ENCODE measurements around the gene TRMO. TPM values are rescaled to one million over a fixed set of nuclear protein-coding genes. Genes with fewer than 3 reads are reported as not detected.

The TRMO gene
- total RNA-seq, 1 donor from 2014 or later, result 9.5 TPM

- Mint-ChIP-seq H3K4me1 (ENCODE audit: low read depth) (no peaks in the 10 kb centered on the region), H3K36me3 (ENCODE audit: low read depth) (peaks cover 1% of the 10 kb centered on the region), H3K27ac (ENCODE audit: unreplicated experiment) (no peak overlapping the region), H3K27me3 (ENCODE audit: low read depth) (peaks cover 56% of the 10 kb centered on the region), H3K9me3 (ENCODE audit: low read depth) (no peaks in the 10 kb centered on the region), H3K4me3 (ENCODE audit: unreplicated experiment) (no peak overlapping the region)
- TF ChIP-seq, protein P1, sequence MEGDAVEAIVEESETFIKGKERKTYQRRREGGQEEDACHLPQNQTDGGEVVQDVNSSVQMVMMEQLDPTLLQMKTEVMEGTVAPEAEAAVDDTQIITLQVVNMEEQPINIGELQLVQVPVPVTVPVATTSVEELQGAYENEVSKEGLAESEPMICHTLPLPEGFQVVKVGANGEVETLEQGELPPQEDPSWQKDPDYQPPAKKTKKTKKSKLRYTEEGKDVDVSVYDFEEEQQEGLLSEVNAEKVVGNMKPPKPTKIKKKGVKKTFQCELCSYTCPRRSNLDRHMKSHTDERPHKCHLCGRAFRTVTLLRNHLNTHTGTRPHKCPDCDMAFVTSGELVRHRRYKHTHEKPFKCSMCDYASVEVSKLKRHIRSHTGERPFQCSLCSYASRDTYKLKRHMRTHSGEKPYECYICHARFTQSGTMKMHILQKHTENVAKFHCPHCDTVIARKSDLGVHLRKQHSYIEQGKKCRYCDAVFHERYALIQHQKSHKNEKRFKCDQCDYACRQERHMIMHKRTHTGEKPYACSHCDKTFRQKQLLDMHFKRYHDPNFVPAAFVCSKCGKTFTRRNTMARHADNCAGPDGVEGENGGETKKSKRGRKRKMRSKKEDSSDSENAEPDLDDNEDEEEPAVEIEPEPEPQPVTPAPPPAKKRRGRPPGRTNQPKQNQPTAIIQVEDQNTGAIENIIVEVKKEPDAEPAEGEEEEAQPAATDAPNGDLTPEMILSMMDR (IDR thresholded peaks at IDR 0.05), result no peak
- DNase-seq (ENCODE audit: low spot score), result no peak
Observed at GRCh38 chr9:97943308-97943855, 21.1 kb upstream of the TRMO start.

GRCh38 chr9:97941323-97941722, 19.0 kb upstream of the TRMO start:
- Mint-ChIP-seq H3K9me3 (ENCODE audit: low read depth) (no peaks in the 10 kb centered on the region), H3K27me3 (ENCODE audit: low read depth) (peaks cover 52% of the 10 kb centered on the region)
- TF ChIP-seq, protein P1 (IDR thresholded peaks at IDR 0.05), result no peak

GRCh38 chr9:97940741-97941140, 18.4 kb upstream of the TRMO start:
- Mint-ChIP-seq H3K36me3 (ENCODE audit: low read depth) (peaks cover 1% of the 10 kb centered on the region), H3K4me1 (ENCODE audit: low read depth) (no peaks in the 10 kb centered on the region), H3K9me3 (ENCODE audit: low read depth) (no peaks in the 10 kb centered on the region), H3K27ac (ENCODE audit: unreplicated experiment) (no peak overlapping the region), H3K4me3 (ENCODE audit: unreplicated experiment) (no peak overlapping the region), H3K27me3 (ENCODE audit: low read depth) (peaks cover 52% of the 10 kb centered on the region)
- TF ChIP-seq, protein P1 (IDR thresholded peaks at IDR 0.05), result no peak
- no peak for DNase-seq (ENCODE audit: low spot score)

More at GRCh38 chr9:97941323-97941722, 19.0 kb upstream of the TRMO start:
- H3K36me3 Mint-ChIP-seq (ENCODE audit: low read depth), result peaks cover 1% of the 10 kb centered on the region
- no peak overlapping the region for H3K27ac Mint-ChIP-seq (ENCODE audit: unreplicated experiment)
- no peak overlapping the region for H3K4me3 Mint-ChIP-seq (ENCODE audit: unreplicated experiment)
- DNase-seq (ENCODE audit: low spot score), result no peak
- no peaks in the 10 kb centered on the region for H3K4me1 Mint-ChIP-seq (ENCODE audit: low read depth)

DNA sequence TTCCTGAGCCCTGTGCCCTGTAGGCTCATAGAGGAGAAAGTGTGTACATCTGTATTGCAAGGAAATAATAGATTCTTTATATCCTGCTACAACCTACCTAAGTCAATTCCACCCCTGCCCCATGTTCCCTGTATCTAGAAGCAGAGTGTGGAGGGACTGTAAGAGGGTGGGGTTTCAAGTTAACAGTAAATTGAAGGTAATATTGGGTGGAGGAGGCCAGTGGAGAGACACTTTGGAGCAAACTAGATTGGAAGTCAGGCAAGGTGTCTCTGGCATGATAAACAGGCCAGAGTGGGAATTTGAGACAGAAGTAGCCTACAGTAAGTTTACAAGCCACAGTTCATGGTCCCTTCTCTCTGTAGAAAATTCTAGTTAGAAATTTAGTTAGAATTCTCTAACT, 17.9 kb upstream of the TRMO start:
- Mint-ChIP-seq H3K4me3 (ENCODE audit: unreplicated experiment) (no peak overlapping the region), H3K27me3 (ENCODE audit: low read depth) (peaks cover 54% of the 10 kb centered on the region), H3K4me1 (ENCODE audit: low read depth) (no peaks in the 10 kb centered on the region), H3K27ac (ENCODE audit: unreplicated experiment) (no peak overlapping the region), H3K36me3 (ENCODE audit: low read depth) (peaks cover 1% of the 10 kb centered on the region), H3K9me3 (ENCODE audit: low read depth) (no peaks in the 10 kb centered on the region)
- TF ChIP-seq, protein P1 (IDR thresholded peaks at IDR 0.05), result no peak
- DNase-seq (ENCODE audit: low spot score), result no peak

GRCh38 chr9:97938081-97938644, 15.9 kb upstream of the TRMO start, which contains the start of gene HEMGN:
HEMGN (minus strand) TSS chr9:97938172; CDS start chr9:97938136, 36 bp downstream.
- no peaks in the 10 kb centered on the region for H3K4me1 Mint-ChIP-seq (ENCODE audit: low read depth)
- DNase-seq (ENCODE audit: low spot score), result no peak
- TF ChIP-seq, protein P1 (IDR thresholded peaks at IDR 0.05), result no peak
- H3K27me3 Mint-ChIP-seq (ENCODE audit: low read depth), result peaks cover 69% of the 10 kb centered on the region
- no peaks in the 10 kb centered on the region for H3K9me3 Mint-ChIP-seq (ENCODE audit: low read depth)
- H3K27ac Mint-ChIP-seq (ENCODE audit: unreplicated experiment), result no peak within 1 kb of the TSS
- H3K36me3 Mint-ChIP-seq (ENCODE audit: low read depth), result peaks cover 1% of the 10 kb centered on the region
- no peak within 1 kb of the TSS for H3K4me3 Mint-ChIP-seq (ENCODE audit: unreplicated experiment)
